ENCODE data around the gene BICC1.
"Not testable (repeated sequence)": the region's sequence is repeated elsewhere in the genome, so short reads cannot be mapped to it uniquely, and the experiment has no call there.

BICC1 gene

GRCh38 chr10:58565271-58565670, 52.6 kb downstream of the BICC1 start:
- no peak for DNase-seq

- no peak for DNase-seq
Observed at GRCh38 chr10:58567652-58568051, 55.0 kb downstream of the BICC1 start.

- DNase-seq = no peak
Observed at GRCh38 chr10:58568428-58568935, 55.8 kb downstream of the BICC1 start.

- DNase-seq = no peak
Observed at GRCh38 chr10:58570307-58570723, 57.6 kb downstream of the BICC1 start.

GRCh38 chr10:58570979-58571378, 58.3 kb downstream of the BICC1 start:
- no peak for DNase-seq

GRCh38 chr10:58573144-58573543, 60.5 kb downstream of the BICC1 start:
- DNase-seq = no peak

GRCh38 chr10:58574058-58574457, 61.4 kb downstream of the BICC1 start:
- no peak for DNase-seq

- DNase-seq = no peak
Observed at GRCh38 chr10:58575491-58575890, 62.8 kb downstream of the BICC1 start.

GRCh38 chr10:58576751-58577436, 64.2 kb downstream of the BICC1 start:
- no peak for DNase-seq

- no peak for DNase-seq
Observed at GRCh38 chr10:58577437-58577777, 64.7 kb downstream of the BICC1 start.

- DNase-seq = no peak
Observed at GRCh38 chr10:58578366-58578765, 65.7 kb downstream of the BICC1 start.

- DNase-seq = no peak
Observed at GRCh38 chr10:58579011-58579655, 66.5 kb downstream of the BICC1 start.

GRCh38 chr10:58582045-58582444, 69.4 kb downstream of the BICC1 start:
- no peak for DNase-seq

- DNase-seq = no peak
Observed at GRCh38 chr10:58585435-58585834, 72.8 kb downstream of the BICC1 start.

- no peak for DNase-seq
Observed at GRCh38 chr10:58586282-58587245, 73.9 kb downstream of the BICC1 start.

GRCh38 chr10:58587676-58588075, 75.0 kb downstream of the BICC1 start:
- no peak for DNase-seq

GRCh38 chr10:58588673-58589265, 76.1 kb downstream of the BICC1 start:
- no peak for DNase-seq

- DNase-seq = no peak
Observed at GRCh38 chr10:58590152-58590840, 77.6 kb downstream of the BICC1 start.

- DNase-seq = no peak
Observed at GRCh38 chr10:58590924-58591323, 78.3 kb downstream of the BICC1 start.

GRCh38 chr10:58593008-58593407, 80.3 kb downstream of the BICC1 start:
- DNase-seq = no peak

GRCh38 chr10:58597211-58597610, 84.5 kb downstream of the BICC1 start:
- not testable (repeated sequence) for DNase-seq

- no peak for DNase-seq
Observed at GRCh38 chr10:58599927-58600553, 87.4 kb downstream of the BICC1 start.

All from stimulated activated CD4-positive, alpha-beta T cell treated with anti-CD3 and anti-CD28 coated beads, Interleukin-2, amount 100 ng/mL, for 48 hours (primary cell).